Heart left ventricle (tissue), 16 donors: ENCODE measurements around the gene STIP1. TPM values are rescaled to one million over a fixed set of nuclear protein-coding genes. Genes with fewer than 3 reads are reported as not detected.

Experiments
- ATAC-seq, 4 donors: fragments of 200-7000 bp; cut with Tn5 transposase; one replicate each; pipeline ENCODE4 v1.9.1; 2020 to 2022; ENCODE audit warnings: moderate library complexity in 4 of 4, mild to moderate bottlenecking in 3 of 4, moderate number of reproducible peaks in 1 of 4
- DNase-seq, 5 donors: peaks; one replicate each; pipeline ENCODE4 v3.0.0-alpha.2; 2020
- H3K27ac ChIP-seq, 12 donors: fragments of 200-600 bp; sonication (generic) in 4 of 12; one replicate each; pipeline versions ENCODE4 v1.5.0 to v1.8.0; 2016 to 2022; ENCODE audit warnings: mild to moderate bottlenecking in 2 of 12
- H3K27me3 ChIP-seq, 9 donors: fragments of 200-600 bp; sonication (generic) in 2 of 9; one replicate each; pipeline versions ENCODE4 v1.5.1 to v1.8.0; 2016 to 2022; ENCODE audit warnings: mild to moderate bottlenecking in 3 of 9
- H3K36me3 ChIP-seq, 9 donors: fragments of 200-600 bp; sonication (generic) in 2 of 9; one replicate each; pipeline versions ENCODE4 v1.5.0 to v1.8.0; 2018 to 2022; ENCODE audit warnings: mild to moderate bottlenecking in 2 of 9
- H3K4me1 ChIP-seq, 12 donors: fragments of 200-600 bp; sonication (generic) in 4 of 12; one replicate each; pipeline versions ENCODE4 v1.5.0 to v1.8.0; 2016 to 2022; ENCODE audit warnings: mild to moderate bottlenecking in 3 of 12
- H3K4me3 ChIP-seq, 12 donors: fragments of 200-600 bp; sonication (generic) in 4 of 12; one replicate each; pipeline versions ENCODE4 v1.5.0 to v1.8.0; 2017 to 2022; ENCODE audit warnings: mild to moderate bottlenecking in 9 of 12, moderate library complexity in 4 of 12
- H3K9me3 ChIP-seq, 12 donors: fragments of 200-600 bp; sonication (generic) in 4 of 12; one replicate each; pipeline versions ENCODE4 v1.5.0 to v1.8.0; 2016 to 2022; ENCODE audit warnings: mild to moderate bottlenecking in 1 of 12
- POLR2A ChIP-seq, 2 donors: fragments of 450-650 bp; IDR thresholded peaks; one replicate each; pipeline ENCODE4 v1.6.1; 2017; ENCODE audit warnings: antibody characterized with exemption in 2 of 2, mild to moderate bottlenecking in 2 of 2, moderate library complexity in 2 of 2
- WGBS, 4 donors: extraction: QIAGEN DNeasy Blood & Tissue Kit in 2 of 4; methylation state at CpG; one replicate each; pipeline versions ENCODE4 v1.1.5 to v1.1.7; 2013 to 2018; 5-methylcytosine and 5-hydroxymethylcytosine counted together
- intact Hi-C, 10 donors: fragments of 100-400 bp; cut with DNase I; formaldehyde crosslinking; loops; one replicate each; pipeline versions ENCODE4 v1.11.1 to v1.14.2; 2022
- long read RNA-seq, 3 donors: library from polyadenylated mRNA; unstranded; transcript quantifications; one replicate each; pipeline ENCODE4 v2.0.0, GENCODE V29; 2020 to 2021
- polyA plus RNA-seq, 2 donors: library from polyadenylated mRNA; stranded (reverse); fragments of 200-250 nt; gene quantifications; one replicate each; pipeline ENCODE4 v1.2.3, GENCODE V29; 2013
- total RNA-seq, 9 donors: library from RNA; depleted of rRNA in 2 of 9; stranded (reverse); fragments of >200 nt in 2 of 9; fragmentation: NEBNext Ultra II Directional in 3 of 9; extraction: Animal tissue kit (Norgen Biotek cat#: 25700) in 3 of 9; gene quantifications; one replicate each; pipeline versions ENCODE4 v1.1.0 to v1.2.4, GENCODE V29; 2016 to 2023
- TF ChIP-seq, protein P1 (sequence below), 12 donors: fragments of 200-600 bp; sonication (generic) in 4 of 12; IDR thresholded peaks; one replicate each; pipeline versions ENCODE4 v1.5.0 to v1.8.0; 2018 to 2022; ENCODE audit warnings: antibody characterized with exemption in 12 of 12, mild to moderate bottlenecking in 5 of 12
- donor health status: ischemic (EF 13 %, LVEDD 7.1; RV severe dilation, severe dysfunction).
- donor health status: healthy with polysubstance abuse.
- donor health status: DM: no; HTN: yes; CAD: no.
- donor health status: DM: no; HTN: no; CAD: no.
- donor health status: ischemic (EF 25% LVEDD 6.9; RV normal size, moderate dysfunction).
- donor health status: ischemic (EF 25% LVEDD 5.7; RV mildly dilated, moderate dysfunction).
- donor health status: healthy.
- donor health status: DM: yes; HTN: yes; CAD: no.
- donor health status: ischemic (EF 35%, LVEDD 5.7; RV mildly dilated, moderate dysfunction).
- donor health status: nonischemic (EF 11% LVEDD 7.7; RV severe dilation, severe dysfunction).
- donor health status: DM: yes; HTN: yes; CAD: no.
- donor health status: PGD.
- donor health status: ischemic (EF 29% LVEDD 5.4; RV normal size, mild dysfunction).
- donor health status: nonischemic (EF 23%, LVEDD 6.1; RV moderate dilation, normal function).

STIP1 gene
- total RNA-seq (100 to 1,000 TPM in 2 of 9 donors, 10 to 100 TPM in 7; 74.9 to 143 (median 88.8) TPM), polyA plus RNA-seq (100 to 1,000 TPM in 1 of 2 donors, 10 to 100 TPM in 1; 68.8 to 175 TPM)
- long read RNA-seq, donor 1, transcript STIP1-201 (14 exons, 2,196 nt): major isoform, 77 of 94 reads
- long read RNA-seq, donor 1, partial matches to known transcripts: 9 of 94 reads
- long read RNA-seq, donor 1, other reads (novel, unspliced or antisense): 8 of 94 reads
- long read RNA-seq, donor 2, transcript STIP1-201 (14 exons, 2,196 nt): major isoform, 422 of 465 reads
- long read RNA-seq, donor 2, partial matches to known transcripts: 21 of 465 reads
- long read RNA-seq, donor 2, other reads (novel, unspliced or antisense): 22 of 465 reads
- long read RNA-seq, donor 3, transcript STIP1-201 (14 exons, 2,196 nt): major isoform, 116 of 149 reads
- long read RNA-seq, donor 3, partial matches to known transcripts: 16 of 149 reads
- long read RNA-seq, donor 3, other reads (novel, unspliced or antisense): 16 of 149 reads

DNA sequence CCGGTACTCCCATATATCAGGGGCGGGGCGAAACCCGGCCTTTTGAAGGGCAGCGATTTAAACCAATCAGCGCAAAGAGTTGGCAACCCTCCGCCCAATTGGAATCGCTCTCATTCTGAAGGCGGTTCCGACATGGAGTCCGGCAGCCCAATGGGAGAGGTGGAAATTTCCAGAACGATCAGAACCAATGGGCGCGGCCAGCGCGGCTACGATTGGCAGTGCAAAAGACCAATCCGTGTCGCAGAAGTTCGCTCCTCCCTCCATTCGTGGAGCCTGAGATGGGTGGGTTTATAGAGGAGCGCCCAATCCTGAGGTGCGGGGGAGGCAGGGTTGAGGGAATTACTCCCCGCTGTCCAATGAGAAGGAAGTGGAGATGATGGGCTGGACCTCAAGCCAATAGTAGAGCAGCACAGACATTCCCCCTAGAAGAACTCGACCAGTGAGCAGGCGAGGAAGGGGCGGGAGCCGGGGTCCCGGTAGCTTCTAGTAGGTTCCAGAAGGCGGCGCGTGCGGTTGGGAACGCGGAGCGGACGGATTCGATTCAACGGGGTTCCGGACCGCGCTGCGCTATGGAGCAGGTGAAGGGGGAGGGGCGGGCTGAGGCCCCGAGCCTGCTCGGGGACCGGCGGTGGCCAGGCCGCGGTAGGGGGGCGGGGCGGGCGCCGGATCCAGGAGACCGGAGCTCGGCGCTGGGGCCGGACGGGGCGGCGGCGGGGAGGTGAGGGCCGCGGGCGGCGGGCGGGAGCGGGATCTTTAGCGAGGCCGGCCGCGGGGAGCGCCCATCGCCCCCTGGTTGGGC lies at the start of gene STIP1:
STIP1 (plus strand) TSS at position 479 of the 799 bp plus-strand sequence; CDS start at position 570, 91 bp downstream.
- TF ChIP-seq POLR2A (IDR thresholded peaks at IDR 0.05): no peak
- TF ChIP-seq, protein P1, sequence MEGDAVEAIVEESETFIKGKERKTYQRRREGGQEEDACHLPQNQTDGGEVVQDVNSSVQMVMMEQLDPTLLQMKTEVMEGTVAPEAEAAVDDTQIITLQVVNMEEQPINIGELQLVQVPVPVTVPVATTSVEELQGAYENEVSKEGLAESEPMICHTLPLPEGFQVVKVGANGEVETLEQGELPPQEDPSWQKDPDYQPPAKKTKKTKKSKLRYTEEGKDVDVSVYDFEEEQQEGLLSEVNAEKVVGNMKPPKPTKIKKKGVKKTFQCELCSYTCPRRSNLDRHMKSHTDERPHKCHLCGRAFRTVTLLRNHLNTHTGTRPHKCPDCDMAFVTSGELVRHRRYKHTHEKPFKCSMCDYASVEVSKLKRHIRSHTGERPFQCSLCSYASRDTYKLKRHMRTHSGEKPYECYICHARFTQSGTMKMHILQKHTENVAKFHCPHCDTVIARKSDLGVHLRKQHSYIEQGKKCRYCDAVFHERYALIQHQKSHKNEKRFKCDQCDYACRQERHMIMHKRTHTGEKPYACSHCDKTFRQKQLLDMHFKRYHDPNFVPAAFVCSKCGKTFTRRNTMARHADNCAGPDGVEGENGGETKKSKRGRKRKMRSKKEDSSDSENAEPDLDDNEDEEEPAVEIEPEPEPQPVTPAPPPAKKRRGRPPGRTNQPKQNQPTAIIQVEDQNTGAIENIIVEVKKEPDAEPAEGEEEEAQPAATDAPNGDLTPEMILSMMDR (IDR thresholded peaks at IDR 0.05): peak in 8 of 12 donors; percentile 20 to 70 (median 40)
- Histone ChIP-seq H3K4me3 (peak within 1 kb of the TSS in 11 of 12 donors; percentile 41 to 83 (median 76)), H3K27ac (peak within 1 kb of the TSS; percentile 91 to 99 (median 97)), H3K36me3 (peaks cover 0 to 29% (median 6%) of the 10 kb centered on the region in 9 donors), H3K4me1 (peaks cover 0 to 49% (median 36%) of the 10 kb centered on the region in 12 donors), H3K9me3 (no peaks in the 10 kb centered on the region), H3K27me3 (no peaks in the 10 kb centered on the region)
- WGBS, 4 donors: 0 to 1% (median 1%) methylated on average over 31 to 74 of the region's 74 CpGs
- intact Hi-C loops: loop anchor here in 3 of 10 donors (1.0 to 5.0 kb wide), 4 partner anchors 40 to 116 kb away; partner anchors contain the start of genes NUDT22 (in 3 of the 3), TRPT1 (in 3 of the 3) and CATSPERZ (in 1 of the 3)
- ATAC-seq: peak; percentile 87 to 95 (median 92)
- DNase-seq: peak; percentile 98 to 100 (median 99)

DNA sequence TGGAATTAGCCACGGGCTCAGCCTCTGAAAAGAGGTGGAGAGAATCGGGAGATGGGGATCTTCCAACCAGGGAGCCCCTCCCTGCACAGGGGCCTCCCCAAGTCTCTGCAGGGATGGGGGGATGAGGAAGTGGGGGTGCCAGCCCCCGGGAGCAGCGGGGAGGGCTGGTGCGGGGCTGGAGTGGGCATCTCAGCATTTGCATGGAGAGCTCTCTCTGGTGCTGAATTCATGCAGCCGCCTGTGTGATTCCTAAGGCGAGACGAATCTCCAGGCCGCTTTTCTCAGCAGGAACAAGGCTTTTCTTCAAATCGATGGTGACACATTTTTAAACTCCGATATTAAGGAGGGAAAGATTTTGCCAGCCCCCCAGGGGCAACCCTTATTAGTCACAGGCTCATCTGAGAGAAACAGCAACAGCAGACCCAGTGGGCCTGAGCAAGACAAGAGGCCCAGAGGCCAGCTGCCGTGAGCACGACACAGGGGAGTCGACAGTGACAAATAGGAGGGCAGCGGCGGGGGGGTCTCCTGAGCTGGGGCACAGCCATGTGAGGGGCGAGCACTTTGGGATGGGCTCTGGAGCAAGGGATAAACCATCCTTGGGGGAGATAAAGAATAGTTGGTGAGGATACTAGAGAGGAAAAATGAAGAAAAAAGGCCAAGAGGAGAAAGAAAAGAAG lies 49.1 kb upstream of the STIP1 start:
- Histone ChIP-seq H3K27me3 (no peaks in the 10 kb centered on the region), H3K4me3 (no peak overlapping the region), H3K4me1 (peaks cover 0 to 35% (median 1%) of the 10 kb centered on the region in 12 donors), H3K36me3 (no peaks in the 10 kb centered on the region), H3K9me3 (no peaks in the 10 kb centered on the region), H3K27ac (no peak overlapping the region)
- TF ChIP-seq, protein P1 (IDR thresholded peaks at IDR 0.05): no peak
- TF ChIP-seq POLR2A (IDR thresholded peaks at IDR 0.05): no peak
- intact Hi-C loops: loop anchor here in 1 of 10 donors (5.0 kb wide), 1 partner anchor 95 kb away; no protein-coding TSS in a partner anchor
- ATAC-seq: no peak
- WGBS, 4 donors: 80 to 87% (median 83%) methylated on average over 15 to 17 of the region's 17 CpGs
- no peak for DNase-seq

DNA sequence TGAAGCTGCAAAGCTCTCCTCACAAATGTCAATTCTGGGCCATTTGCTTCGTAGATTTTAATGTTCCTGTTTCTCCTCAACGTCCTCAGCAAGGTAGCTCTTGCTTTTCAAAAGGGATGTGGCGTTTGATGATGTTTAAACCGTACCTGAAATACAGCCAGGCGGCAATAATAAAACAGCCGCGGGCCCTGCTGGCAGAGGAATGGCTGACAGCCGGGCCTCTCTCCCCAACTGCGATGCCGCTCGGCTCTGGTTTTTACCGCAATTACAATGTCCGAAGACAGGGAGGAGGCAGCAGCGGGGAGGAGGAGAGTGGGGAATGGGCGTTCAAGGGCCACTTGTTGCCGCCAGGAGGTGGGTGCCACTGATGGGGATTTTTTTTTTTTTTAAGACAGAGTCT lies 47.6 kb upstream of the STIP1 start:
- H3K27ac ChIP-seq: peak overlapping the region in 1 of 12 donors; percentile 24
- no peaks in the 10 kb centered on the region for H3K27me3 ChIP-seq
- no peak for ATAC-seq
- intact Hi-C loops: loop anchor here in 1 of 10 donors (5.0 kb wide), 1 partner anchor 96 kb away; no protein-coding TSS in a partner anchor
- H3K4me1 ChIP-seq: peaks cover 0 to 22% (median 0%) of the 10 kb centered on the region in 12 donors
- no peak for DNase-seq
- 91 to 93% (median 92%) methylated on average over 16 of the region's 16 CpGs for WGBS, 4 donors
- H3K9me3 ChIP-seq: no peaks in the 10 kb centered on the region
- no peak overlapping the region for H3K4me3 ChIP-seq
- H3K36me3 ChIP-seq: no peaks in the 10 kb centered on the region
- TF ChIP-seq, protein P1 (IDR thresholded peaks at IDR 0.05): no peak
- TF ChIP-seq POLR2A (IDR thresholded peaks at IDR 0.05): no peak
